ENCODE measurements around the gene PDE4D.

DNA sequence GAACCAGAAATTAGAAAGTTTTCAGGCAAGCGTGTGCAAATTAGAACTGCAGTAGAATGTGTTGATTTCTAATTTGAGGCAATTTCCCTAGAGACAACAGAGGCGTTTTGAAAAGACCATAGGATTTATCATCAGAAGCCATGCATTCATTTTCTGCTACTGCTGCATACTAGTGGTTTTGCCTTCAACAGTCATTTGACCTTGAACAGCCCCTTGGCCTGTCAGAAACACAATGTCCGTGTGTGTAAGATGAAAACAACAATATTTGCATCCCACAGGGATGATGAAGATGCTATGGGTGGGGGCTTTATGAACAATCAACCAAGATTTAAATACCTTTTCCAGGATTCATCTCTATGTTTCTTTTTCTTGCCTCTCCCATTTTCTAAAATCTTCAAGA lies 73.7 kb downstream of the PDE4D start:
- TF ChIP-seq YY1 (IDR thresholded peaks at IDR 0.05; ENCODE audit: insufficient read depth, insufficient read length) = no peak
- TF ChIP-seq ZNF274 (IDR thresholded peaks at IDR 0.05; ENCODE audit: low read depth, low read length) = no peak

Data from NT2/D1 (cell line).